ENCODE results near the gene CORO1C.

Gene CORO1C

GRCh38 chr12:108712925-108713203 lies 18.5 kb downstream of the CORO1C start:
- H3K27me3 ChIP-seq (ENCODE audit: low read depth, low read length), result no peaks in the 10 kb centered on the region
- no peaks in the 10 kb centered on the region for H3K9me3 ChIP-seq (ENCODE audit: insufficient read depth, low read length)
- peak overlapping the region; percentile 28; the same call in 1 of the 2 replicates for H3K9ac ChIP-seq (ENCODE audit: low read length)
- peaks cover 71% of the 10 kb centered on the region for H4K20me1 ChIP-seq (ENCODE audit: insufficient read depth, low read length)
- peak overlapping the region; percentile 88 for H3K4me2 ChIP-seq (ENCODE audit: low read length)
- peaks cover 61% of the 10 kb centered on the region for H3K79me2 ChIP-seq (ENCODE audit: low read length)
- peaks cover 37% of the 10 kb centered on the region for H3K4me1 ChIP-seq (ENCODE audit: low read length)
- H3K27ac ChIP-seq (ENCODE audit: low read length), result peak overlapping the region; percentile 56
- H3K36me3 ChIP-seq (replicated peaks; ENCODE audit: low read depth, low read length), result peaks cover 6% of the 10 kb centered on the region
- H3K4me3 ChIP-seq (ENCODE audit: low read length), result peak overlapping the region; percentile 69
- no peak overlapping the region for H2AFZ ChIP-seq (ENCODE audit: low read depth, low read length)
- TF ChIP-seq CTCF (IDR thresholded peaks at IDR 0.05; ENCODE audit: low read depth, low read length) (no peak), EZH2phosphoT487 (IDR thresholded peaks at IDR 0.05; ENCODE audit: low read depth) (no peak)

GRCh38 chr12:108712165-108712924 lies 19.0 kb downstream of the CORO1C start:
- Histone ChIP-seq H4K20me1 (ENCODE audit: insufficient read depth, low read length) (peaks cover 74% of the 10 kb centered on the region), H3K27ac (ENCODE audit: low read length) (peak overlapping the region; percentile 56), H3K4me3 (ENCODE audit: low read length) (peak overlapping the region; percentile 69), H3K79me2 (ENCODE audit: low read length) (peaks cover 62% of the 10 kb centered on the region), H3K27me3 (ENCODE audit: low read depth, low read length) (no peaks in the 10 kb centered on the region), H2AFZ (ENCODE audit: low read depth, low read length) (no peak overlapping the region), H3K9ac (ENCODE audit: low read length) (peak overlapping the region; percentile 28; the same call in 1 of the 2 replicates), H3K9me3 (ENCODE audit: insufficient read depth, low read length) (no peaks in the 10 kb centered on the region), H3K4me1 (ENCODE audit: low read length) (peaks cover 37% of the 10 kb centered on the region), H3K36me3 (replicated peaks; ENCODE audit: low read depth, low read length) (peaks cover 6% of the 10 kb centered on the region), H3K4me2 (ENCODE audit: low read length) (peak overlapping the region; percentile 88)
- TF ChIP-seq CTCF (IDR thresholded peaks at IDR 0.05; ENCODE audit: low read depth, low read length) (no peak), EZH2phosphoT487 (IDR thresholded peaks at IDR 0.05; ENCODE audit: low read depth) (no peak)

GRCh38 chr12:108711489-108712164 lies 19.7 kb downstream of the CORO1C start:
- Histone ChIP-seq H2AFZ (ENCODE audit: low read depth, low read length) (no peak overlapping the region), H4K20me1 (ENCODE audit: insufficient read depth, low read length) (peaks cover 71% of the 10 kb centered on the region), H3K79me2 (ENCODE audit: low read length) (peaks cover 59% of the 10 kb centered on the region), H3K9me3 (ENCODE audit: insufficient read depth, low read length) (no peaks in the 10 kb centered on the region), H3K4me3 (ENCODE audit: low read length) (peak overlapping the region; percentile 25), H3K27me3 (ENCODE audit: low read depth, low read length) (no peaks in the 10 kb centered on the region), H3K36me3 (replicated peaks; ENCODE audit: low read depth, low read length) (peaks cover 3% of the 10 kb centered on the region), H3K27ac (ENCODE audit: low read length) (no peak overlapping the region), H3K9ac (ENCODE audit: low read length) (no peak overlapping the region), H3K4me2 (ENCODE audit: low read length) (peak overlapping the region; percentile 88), H3K4me1 (ENCODE audit: low read length) (peaks cover 37% of the 10 kb centered on the region)
- no peak for TF ChIP-seq CTCF (IDR thresholded peaks at IDR 0.05; ENCODE audit: low read depth, low read length)
- no peak for TF ChIP-seq EZH2phosphoT487 (IDR thresholded peaks at IDR 0.05; ENCODE audit: low read depth)

- peaks cover 68% of the 10 kb centered on the region for H3K79me2 ChIP-seq (ENCODE audit: low read length)
- H3K9ac ChIP-seq (ENCODE audit: low read length), result no peak overlapping the region
Observed at GRCh38 chr12:108709697-108710096, 21.6 kb downstream of the CORO1C start.

More at GRCh38 chr12:108709697-108710096, 21.6 kb downstream of the CORO1C start:
- peaks cover 2% of the 10 kb centered on the region for H3K36me3 ChIP-seq (replicated peaks; ENCODE audit: low read depth, low read length)
- H3K4me3 ChIP-seq (ENCODE audit: low read length), result no peak overlapping the region
- no peaks in the 10 kb centered on the region for H3K27me3 ChIP-seq (ENCODE audit: low read depth, low read length)
- no peak overlapping the region for H3K4me2 ChIP-seq (ENCODE audit: low read length)
- H3K4me1 ChIP-seq (ENCODE audit: low read length), result peaks cover 30% of the 10 kb centered on the region
- no peak for TF ChIP-seq EZH2phosphoT487 (IDR thresholded peaks at IDR 0.05; ENCODE audit: low read depth)
- no peak for TF ChIP-seq CTCF (IDR thresholded peaks at IDR 0.05; ENCODE audit: low read depth, low read length)
- H4K20me1 ChIP-seq (ENCODE audit: insufficient read depth, low read length), result peaks cover 73% of the 10 kb centered on the region
- no peaks in the 10 kb centered on the region for H3K9me3 ChIP-seq (ENCODE audit: insufficient read depth, low read length)
- no peak overlapping the region for H3K27ac ChIP-seq (ENCODE audit: low read length)
- H2AFZ ChIP-seq (ENCODE audit: low read depth, low read length), result no peak overlapping the region
